H9 (cell line): ENCODE data around the gene CDC37L1. TPM values are rescaled to one million over a fixed set of nuclear protein-coding genes. Genes with fewer than 3 reads are reported as not detected.
A peak's percentile ranks its signal among the peaks of the same experiment; 100 is the strongest.

Experiments
- DNase-seq: peaks from one replicate; pipeline ENCODE4 v3.0.0-alpha.2; 2017
- H2AFZ ChIP-seq: one replicate; pipeline ENCODE4 v1.6.1; 2013; ENCODE audit warnings: mild to moderate bottlenecking, low read length, control low read depth, moderate library complexity
- H2AK5ac ChIP-seq: 2 replicates; pipeline ENCODE4 v1.6.1; 2013; ENCODE audit warnings: low read length, control low read depth, mixed read lengths; ENCODE audit not compliant: insufficient read length
- H2BK120ac ChIP-seq: one replicate; pipeline ENCODE4 v1.6.1; 2013; ENCODE audit warnings: low read depth, mild to moderate bottlenecking, low read length, control low read depth, inconsistent platforms; ENCODE audit not compliant: poor library complexity, severe bottlenecking
- H2BK12ac ChIP-seq: 2 replicates; pipeline ENCODE4 v1.6.1; 2013; ENCODE audit warnings: low read length, control low read depth, mixed read lengths, low read depth; ENCODE audit not compliant: insufficient read length
- H2BK15ac ChIP-seq: 2 replicates; pipeline ENCODE4 v1.6.1; 2013; ENCODE audit warnings: low read depth, low read length, control low read depth
- H2BK20ac ChIP-seq: one replicate; pipeline ENCODE4 v1.6.1; 2013; ENCODE audit warnings: low read depth, mild to moderate bottlenecking, low read length, control low read depth, inconsistent platforms; ENCODE audit not compliant: poor library complexity, severe bottlenecking
- H2BK5ac ChIP-seq: 2 replicates; pipeline ENCODE4 v1.6.1; 2013; ENCODE audit warnings: low read length, control low read depth, mixed read lengths; ENCODE audit not compliant: insufficient read length
- H3K14ac ChIP-seq: 2 replicates; pipeline ENCODE4 v1.6.1; 2013; ENCODE audit warnings: low read length, control low read depth; ENCODE audit not compliant: insufficient read depth
- H3K18ac ChIP-seq: 2 replicates; pipeline ENCODE4 v1.6.1; 2013; ENCODE audit warnings: low read depth, mild to moderate bottlenecking, mixed read lengths, low read length, control low read depth; ENCODE audit not compliant: insufficient read length
- H3K23ac ChIP-seq: 2 replicates; pipeline ENCODE4 v1.6.1; 2013; ENCODE audit warnings: low read length, control low read depth, mixed read lengths, low read depth; ENCODE audit not compliant: insufficient read length
- H3K23me2 ChIP-seq: 2 replicates; pipeline ENCODE4 v1.6.1; 2013; ENCODE audit warnings: low read depth, mild to moderate bottlenecking, mixed read lengths, low read length, control low read depth; ENCODE audit not compliant: insufficient read length, poor library complexity, severe bottlenecking
- H3K27ac ChIP-seq: 2 replicates; pipeline ENCODE4 v1.5.1; 2013; ENCODE audit warnings: low read length, control low read depth, mixed read lengths, low read depth; ENCODE audit not compliant: insufficient read length
- H3K27me3 ChIP-seq: 2 replicates; pipeline ENCODE4 v1.6.1; 2013; ENCODE audit warnings: low read length, control low read depth, inconsistent platforms; ENCODE audit not compliant: insufficient read depth
- H3K4ac ChIP-seq: 2 replicates; pipeline ENCODE4 v1.6.1; 2013; ENCODE audit warnings: low read depth, mild to moderate bottlenecking, control low read depth, inconsistent platforms, low read length, moderate library complexity
- H3K4me1 ChIP-seq: 2 replicates; pipeline ENCODE4 v1.6.1; 2013; ENCODE audit warnings: low read length, control low read depth, inconsistent platforms; ENCODE audit not compliant: insufficient read depth
- H3K4me2 ChIP-seq: 2 replicates; pipeline ENCODE4 v1.6.1; 2013; ENCODE audit warnings: low read length, control low read depth, mixed read lengths; ENCODE audit not compliant: insufficient read length, insufficient read depth
- H3K56ac ChIP-seq: 2 replicates; pipeline ENCODE4 v1.6.1; 2013; ENCODE audit warnings: low read depth, mild to moderate bottlenecking, mixed read lengths, low read length, control low read depth; ENCODE audit not compliant: insufficient read length
- H3K79me1 ChIP-seq: 2 replicates; pipeline ENCODE4 v1.6.1; 2013; ENCODE audit warnings: low read depth, mild to moderate bottlenecking, moderate library complexity, low read length, control low read depth, inconsistent platforms; ENCODE audit not compliant: insufficient read depth, poor library complexity, severe bottlenecking
- H3K79me2 ChIP-seq: 2 replicates; pipeline ENCODE4 v1.6.1; 2013; ENCODE audit warnings: low read length, control low read depth, inconsistent platforms; ENCODE audit not compliant: insufficient read depth
- H3K9ac ChIP-seq: 2 replicates; pipeline ENCODE4 v1.6.1; 2013; ENCODE audit warnings: low read length, control low read depth, mixed read lengths; ENCODE audit not compliant: insufficient read length; ENCODE audit errors: extremely low read depth
- H3K9me3 ChIP-seq: one replicate; pipeline ENCODE4 v1.6.1; 2013; ENCODE audit warnings: low read depth, low read length, inconsistent platforms; ENCODE audit not compliant: control insufficient read depth
- H3T11ph ChIP-seq: one replicate; pipeline ENCODE4 v1.6.1; 2013; ENCODE audit warnings: mild to moderate bottlenecking, low read length, control low read depth, inconsistent platforms
- H4K20me1 ChIP-seq: one replicate; pipeline ENCODE4 v1.6.1; 2013; ENCODE audit not compliant: control insufficient read depth, insufficient read length, insufficient read depth
- H4K5ac ChIP-seq: 2 replicates; pipeline ENCODE4 v1.6.1; 2013; ENCODE audit warnings: low read depth, mild to moderate bottlenecking, mixed read lengths, low read length, control low read depth; ENCODE audit not compliant: insufficient read length
- H4K8ac ChIP-seq: replicated peaks from 2 replicates; pipeline ENCODE4 v1.6.1; 2013; ENCODE audit warnings: low read length, control low read depth, mixed read lengths, low read depth; ENCODE audit not compliant: insufficient read length
- H4K91ac ChIP-seq: 2 replicates; pipeline ENCODE4 v1.6.1; 2013; ENCODE audit warnings: low read depth, mild to moderate bottlenecking, moderate library complexity, mixed read lengths, low read length, control low read depth; ENCODE audit not compliant: insufficient read length
- H3K27ac Mint-ChIP-seq, 3 experiments: 2 replicates in 2 of 3; 3 replicates in 1 of 3; pipeline ENCODE4 v1.8.0; 2020 to 2021; ENCODE audit warnings: mixed read lengths in 3 of 3, mild to moderate bottlenecking in 1 of 3, moderate library complexity in 1 of 3
- H3K27me3 Mint-ChIP-seq: 2 replicates; pipeline ENCODE4 v1.8.0; 2021; ENCODE audit warnings: low read depth, mild to moderate bottlenecking, moderate library complexity, mixed read lengths
- H3K36me3 Mint-ChIP-seq, 3 experiments: 2 replicates in 2 of 3; 3 replicates in 1 of 3; pipeline ENCODE4 v1.8.0; 2020 to 2021; ENCODE audit warnings: low read depth in 3 of 3, mixed read lengths in 3 of 3; ENCODE audit not compliant: insufficient read depth in 1 of 3
- H3K4me1 Mint-ChIP-seq, 2 experiments: 2 replicates each; pipeline ENCODE4 v1.8.0; 2020; ENCODE audit warnings: mixed read lengths in 2 of 2
- H3K4me3 Mint-ChIP-seq, 2 experiments: 2 replicates in 1 of 2; 3 replicates in 1 of 2; pipeline ENCODE4 v1.8.0; 2020 to 2021; ENCODE audit warnings: mild to moderate bottlenecking in 2 of 2, mixed read lengths in 2 of 2, moderate library complexity in 1 of 2
- H3K9me3 Mint-ChIP-seq, 2 experiments: 2 replicates in 1 of 2; 3 replicates in 1 of 2; pipeline ENCODE4 v1.8.0; 2020; ENCODE audit warnings: mild to moderate bottlenecking in 2 of 2, mixed read lengths in 2 of 2, moderate library complexity in 1 of 2
- CTCF ChIP-seq: fragments of 200-600 bp; sonication (generic); conservative IDR thresholded peaks from 3 replicates; pipeline ENCODE4 v1.8.0; 2021; ENCODE audit warnings: antibody characterized with exemption, mild to moderate bottlenecking
- WGBS: extraction: QIAGEN DNeasy Blood & Tissue Kit; methylation state at CpG from one replicate; pipeline ENCODE4 v1.1.7; 2013; ENCODE audit warnings: missing lambda C conversion rate, low lambda C conversion rate, mixed read lengths; ENCODE audit not compliant: insufficient read length; ENCODE audit errors: extremely low coverage; 5-methylcytosine and 5-hydroxymethylcytosine counted together
- total RNA-seq: library from RNA; stranded (reverse); gene quantifications from 2 replicates; pipeline ENCODE4 v1.2.1, GENCODE V29; 2021

The CDC37L1 gene
- total RNA-seq, 1 experiment from 2014 or later: 17.6 TPM

GRCh38 chr9:4716163-4716562 is 36.8 kb downstream of the CDC37L1 start:
- no peaks in the 10 kb centered on the region for H3K79me2 ChIP-seq
- no peak overlapping the region for H3K27ac ChIP-seq
- peak overlapping the region in 1 of 3 experiments; percentile 96; a peak in 2 of 7 replicates for H3K27ac Mint-ChIP-seq
- H4K20me1 ChIP-seq: no peaks in the 10 kb centered on the region
- H3K4ac ChIP-seq: no peak overlapping the region
- no peak overlapping the region for H4K5ac ChIP-seq
- no peaks in the 10 kb centered on the region for H3K27me3 Mint-ChIP-seq
- no peak overlapping the region for H3K14ac ChIP-seq
- H3K36me3 Mint-ChIP-seq: peaks cover 14 to 66% (median 30%) of the 10 kb centered on the region in 3 experiments
- H3K9ac ChIP-seq: no peak overlapping the region
- H3K4me1 ChIP-seq: no peaks in the 10 kb centered on the region
- H3T11ph ChIP-seq: no peak overlapping the region
- H3K23ac ChIP-seq: no peak overlapping the region
- no peak overlapping the region for H4K91ac ChIP-seq
- H2BK5ac ChIP-seq: no peak overlapping the region
- no peak overlapping the region for H4K8ac ChIP-seq
- H3K79me1 ChIP-seq: no peaks in the 10 kb centered on the region
- no peak overlapping the region for H2BK20ac ChIP-seq
- H3K4me3 Mint-ChIP-seq: no peak overlapping the region
- H3K18ac ChIP-seq: no peak overlapping the region
- TF ChIP-seq CTCF: no peak
- no peaks in the 10 kb centered on the region for H3K4me1 Mint-ChIP-seq
- no peak overlapping the region for H2BK15ac ChIP-seq
- no peak overlapping the region for H2AFZ ChIP-seq
- no peaks in the 10 kb centered on the region for H3K23me2 ChIP-seq
- WGBS: no CpG with 5 or more reads among the region's 1 CpG
- no peak overlapping the region for H3K56ac ChIP-seq
- no peak overlapping the region for H3K4me2 ChIP-seq
- H2BK120ac ChIP-seq: no peak overlapping the region
- no peak overlapping the region for H2AK5ac ChIP-seq
- H3K9me3 Mint-ChIP-seq: peaks cover 4 to 6% of the 10 kb centered on the region in 2 experiments; a peak in 3 of 5 replicates
- H2BK12ac ChIP-seq: no peak overlapping the region
- no peaks in the 10 kb centered on the region for H3K27me3 ChIP-seq
- no peaks in the 10 kb centered on the region for H3K9me3 ChIP-seq
- no peak for DNase-seq
